SU-DHL-6 (cell line): ENCODE data around the gene ZC3H12A.
"Not testable (repeated sequence)": the region's sequence is repeated elsewhere in the genome, so short reads cannot be mapped to it uniquely, and the experiment has no call there.

Source experiments
- EZH2phosphoT487 ChIP-seq: fragments of 200-600 bp; sonication (generic), shearing (Covaris generic); conservative IDR thresholded peaks from 2 replicates; pipeline ENCODE4 v1.6.1; 2018; ENCODE audit warnings: mild to moderate bottlenecking, antibody characterized with exemption, low read length, moderate library complexity, mixed read lengths
- TF ChIP-seq, protein P1 (sequence below): fragments of 200-600 bp; sonication (generic); IDR thresholded peaks from one replicate; pipeline ENCODE4 v1.5.1; 2017; ENCODE audit warnings: antibody characterized with exemption, mild to moderate bottlenecking, low read length, moderate library complexity; ENCODE audit not compliant: insufficient read depth, poor library complexity, severe bottlenecking

DNA sequence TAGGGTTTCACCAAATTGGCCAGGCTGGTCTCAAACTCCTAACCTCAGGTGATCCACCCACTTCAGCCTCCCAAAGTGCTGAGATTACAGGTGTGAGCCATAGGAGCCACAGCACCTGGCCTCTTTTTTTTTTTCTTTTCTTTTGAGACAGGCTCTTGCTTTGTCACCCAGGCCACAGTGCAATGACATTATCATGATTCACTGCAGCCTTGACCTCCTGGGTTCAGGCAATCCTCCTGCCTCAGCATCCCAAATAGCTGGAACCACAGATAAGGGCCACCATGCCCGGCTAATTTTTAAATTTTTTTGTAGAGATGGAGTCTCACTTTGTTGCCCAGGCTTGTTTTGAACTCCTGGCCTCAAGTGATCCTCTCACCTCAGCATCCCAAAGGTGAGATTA, 55.5 kb downstream of the ZC3H12A start:
- TF ChIP-seq, protein P1, sequence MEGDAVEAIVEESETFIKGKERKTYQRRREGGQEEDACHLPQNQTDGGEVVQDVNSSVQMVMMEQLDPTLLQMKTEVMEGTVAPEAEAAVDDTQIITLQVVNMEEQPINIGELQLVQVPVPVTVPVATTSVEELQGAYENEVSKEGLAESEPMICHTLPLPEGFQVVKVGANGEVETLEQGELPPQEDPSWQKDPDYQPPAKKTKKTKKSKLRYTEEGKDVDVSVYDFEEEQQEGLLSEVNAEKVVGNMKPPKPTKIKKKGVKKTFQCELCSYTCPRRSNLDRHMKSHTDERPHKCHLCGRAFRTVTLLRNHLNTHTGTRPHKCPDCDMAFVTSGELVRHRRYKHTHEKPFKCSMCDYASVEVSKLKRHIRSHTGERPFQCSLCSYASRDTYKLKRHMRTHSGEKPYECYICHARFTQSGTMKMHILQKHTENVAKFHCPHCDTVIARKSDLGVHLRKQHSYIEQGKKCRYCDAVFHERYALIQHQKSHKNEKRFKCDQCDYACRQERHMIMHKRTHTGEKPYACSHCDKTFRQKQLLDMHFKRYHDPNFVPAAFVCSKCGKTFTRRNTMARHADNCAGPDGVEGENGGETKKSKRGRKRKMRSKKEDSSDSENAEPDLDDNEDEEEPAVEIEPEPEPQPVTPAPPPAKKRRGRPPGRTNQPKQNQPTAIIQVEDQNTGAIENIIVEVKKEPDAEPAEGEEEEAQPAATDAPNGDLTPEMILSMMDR, result not testable (repeated sequence)
- not testable (repeated sequence) for TF ChIP-seq EZH2phosphoT487
